Pericardium fibroblast (primary cell): ENCODE measurements around the gene SOX18. TPM values are rescaled to one million over a fixed set of nuclear protein-coding genes. Genes with fewer than 3 reads are reported as not detected.

ENCODE experiments used
- total RNA-seq: library from RNA; depleted of rRNA; stranded (reverse); fragments of >200 nt; gene quantifications from 2 replicates; pipeline ENCODE4 v1.2.3, GENCODE V29; 2015

The SOX18 gene
- total RNA-seq, result 0.58 and 0.77 TPM in 2 replicates

DNA sequence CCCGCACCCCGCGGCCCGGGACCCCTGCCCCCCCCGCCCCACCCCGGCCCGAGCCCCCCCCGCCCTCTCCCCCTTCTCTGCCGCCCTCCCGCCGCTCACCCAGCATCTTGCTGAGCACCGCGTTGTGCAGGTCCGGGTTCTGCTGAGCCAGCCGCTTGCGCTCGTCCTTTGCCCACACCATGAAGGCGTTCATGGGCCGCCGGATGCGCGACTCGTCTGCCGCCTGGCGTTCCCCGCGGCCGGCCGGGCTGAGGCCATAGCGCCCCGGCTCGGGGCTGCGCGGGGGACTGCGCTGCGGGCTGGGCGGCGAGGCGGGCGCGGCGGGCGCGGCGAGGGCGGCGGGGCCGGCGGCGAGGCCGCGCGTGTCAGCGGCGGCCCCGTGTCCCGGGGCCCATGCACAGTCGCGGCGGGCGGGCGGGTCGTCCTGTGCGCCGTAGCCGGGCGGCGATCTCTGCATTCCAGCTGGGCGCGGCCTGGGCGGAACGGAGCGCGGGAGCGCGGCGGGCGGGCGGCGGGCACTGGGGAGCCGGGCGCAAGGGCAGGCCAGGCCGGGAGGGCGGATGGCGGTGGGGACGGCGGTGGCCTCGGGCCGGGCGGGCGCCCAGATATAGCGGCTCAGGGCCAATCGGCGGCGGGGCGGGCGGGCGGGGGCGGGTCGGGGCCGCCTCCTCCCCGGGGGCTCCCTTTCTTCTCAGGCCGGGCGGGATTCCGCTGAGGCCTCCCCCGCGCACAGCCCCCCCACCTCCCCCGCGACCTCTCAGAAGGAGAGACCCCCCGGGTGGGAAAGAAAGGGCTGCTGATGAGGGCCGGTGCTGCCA is at the start of gene SOX18:
SOX18 (minus strand) TSS at position 580 of the 818 bp plus-strand sequence; CDS start at position 457, 123 bp downstream.

GRCh38 chr20:64083804-64084684 is 34.6 kb upstream of the SOX18 start, which contains the start of gene LKAAEAR1:
Gene LKAAEAR1 (minus strand): TSS chr20:64084398. CDS start chr20:64084219, 179 bp downstream.

GRCh38 chr20:64080013-64080812 is 30.8 kb upstream of the SOX18 start, which contains the start of gene OPRL1:
Gene OPRL1 (plus strand): TSS chr20:64080082. CDS start chr20:64092721, 12,639 bp downstream.

GRCh38 chr20:64079273-64080012 is 30.0 kb upstream of the SOX18 start, which contains the start of gene RGS19:
Gene RGS19 (minus strand): TSS chr20:64079518. CDS start chr20:64076886, 2,632 bp downstream.

DNA sequence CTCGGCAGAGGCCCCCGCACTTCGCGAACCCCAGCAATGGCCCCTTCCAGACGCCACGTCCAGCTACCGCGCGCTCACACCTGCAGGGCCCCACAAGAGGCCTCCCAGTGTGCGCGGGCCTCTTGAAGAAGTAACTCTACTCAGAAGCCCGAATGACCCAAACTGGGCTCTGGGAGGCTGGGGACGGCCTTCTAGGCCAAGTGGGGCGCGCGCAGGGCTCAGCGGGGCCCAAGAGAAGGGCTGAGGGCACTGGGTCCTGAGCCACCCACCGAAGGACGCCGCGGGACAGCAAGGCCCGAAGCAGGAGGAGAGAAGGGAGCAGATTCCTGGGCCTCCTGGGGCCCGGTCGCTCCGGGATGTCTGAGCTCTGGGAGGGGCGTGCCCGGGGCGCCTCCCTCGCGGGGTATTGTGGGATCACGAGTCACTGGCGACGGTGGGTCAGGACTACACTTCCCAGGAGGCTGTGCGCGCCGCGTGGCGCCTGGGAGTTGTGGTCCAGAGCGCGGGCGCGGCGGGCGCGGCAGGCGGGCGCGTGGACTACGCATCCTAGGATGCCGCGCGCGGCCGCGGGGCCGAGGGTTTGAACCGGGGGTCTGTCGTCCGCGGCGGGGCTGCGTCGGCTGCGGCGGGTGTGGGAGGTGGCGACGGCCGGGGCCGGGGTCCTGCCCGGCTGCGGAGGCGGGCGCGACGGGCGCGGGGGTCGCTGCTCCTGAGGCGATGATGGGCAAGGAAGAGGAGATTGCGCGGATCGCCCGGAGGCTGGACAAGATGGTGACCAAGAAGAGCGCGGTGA is 13.4 kb upstream of the SOX18 start, which contains the start of gene TCEA2:
TCEA2 (plus strand) TSS at position 603 of the 793 bp plus-strand sequence; CDS start at position 718, 115 bp downstream.

GRCh38 chr20:64035933-64036345 is 13.5 kb downstream of the SOX18 start, which contains the start of gene C20orf204:
Gene C20orf204 (plus strand): TSS chr20:64036182. CDS start chr20:64036324, 142 bp downstream.

Other genes with a start within 250 kb of the SOX18 start
- gene ZBTB46, start 218.4 kb downstream of the SOX18 start, total RNA-seq, result 3.4 and 6.4 TPM in 2 replicates
- not detected in 2 replicates for gene ABHD16B, start 188.1 kb downstream of the SOX18 start, total RNA-seq
- gene TPD52L2, start 184.4 kb downstream of the SOX18 start, total RNA-seq, result 129 and 137 TPM in 2 replicates
- 29.1 and 43.6 TPM in 2 replicates for gene DNAJC5, start 154.5 kb downstream of the SOX18 start, total RNA-seq
- 16.5 TPM in 2 replicates for gene UCKL1, start 93.2 kb downstream of the SOX18 start, total RNA-seq
- gene ZNF512B, start 79.7 kb downstream of the SOX18 start, total RNA-seq, result 14.5 and 15.2 TPM in 2 replicates
- gene SAMD10, start 70.0 kb downstream of the SOX18 start, total RNA-seq, result 0.09 and 0.12 TPM in 2 replicates
- gene PRPF6, start 68.5 kb downstream of the SOX18 start, total RNA-seq, result 35.1 and 37.5 TPM in 2 replicates
- 0.12 and 0.68 TPM in 2 replicates for gene C20orf204, start 13.5 kb downstream of the SOX18 start, total RNA-seq
- 31.0 and 33.0 TPM in 2 replicates for gene TCEA2, start 13.6 kb upstream of the SOX18 start, total RNA-seq
- 7.9 and 19.7 TPM in 2 replicates for gene RGS19, start 29.9 kb upstream of the SOX18 start, total RNA-seq
- 0.93 and 0.94 TPM in 2 replicates for gene OPRL1, start 30.4 kb upstream of the SOX18 start, total RNA-seq
- not detected in 2 replicates for gene LKAAEAR1, start 34.8 kb upstream of the SOX18 start, total RNA-seq
- gene NPBWR2, start 57.9 kb upstream of the SOX18 start, total RNA-seq, result not detected in 2 replicates
- gene MYT1, start 114.8 kb upstream of the SOX18 start, total RNA-seq, result not detected in 2 replicates
- gene PCMTD2, start 206.1 kb upstream of the SOX18 start, total RNA-seq, result 26.3 and 31.2 TPM in 2 replicates